Esophagus (tissue), 2 donors: Measurements from ENCODE around the gene SGSH. TPM values are rescaled to one million over a fixed set of nuclear protein-coding genes. Genes with fewer than 3 reads are reported as not detected.

ENCODE experiments used
- polyA plus RNA-seq, 2 donors: library from polyadenylated mRNA; stranded (reverse); fragments of 200-250 nt; gene quantifications; one replicate each; pipeline ENCODE4 v1.2.3, GENCODE V29; 2013
- donor health status: healthy with polysubstance abuse.
- donor health status: Bipolar disorder and iron deficiency.

Gene SGSH
- polyA plus RNA-seq, 2 donors: 16.5 to 20.4 TPM

Other genes with a start within 250 kb of the SGSH start
- 1 to 10 TPM; 2.4 to 3.8 TPM for gene TBC1D16, start 184.5 kb downstream of the SGSH start, polyA plus RNA-seq
- 1 to 10 TPM in 1 of 2 donors, under 1 TPM in 1; 0.48 to 1.3 TPM for gene CCDC40, start 183.7 kb downstream of the SGSH start, polyA plus RNA-seq
- gene GAA, start 118.8 kb downstream of the SGSH start, polyA plus RNA-seq: 10 to 100 TPM; 10.1 to 14.3 TPM
- gene EIF4A3, start 73.2 kb downstream of the SGSH start, polyA plus RNA-seq: 100 to 1,000 TPM in 1 of 2 donors, 10 to 100 TPM in 1; 40.5 to 102 TPM
- 10 to 100 TPM; 25.7 to 28.0 TPM for gene CARD14, start 50.3 kb downstream of the SGSH start, polyA plus RNA-seq
- gene SLC26A11, start 94 bp upstream of the SGSH start, polyA plus RNA-seq: 1 to 10 TPM; 4.7 to 6.9 TPM
- gene RNF213, start 40.5 kb upstream of the SGSH start, polyA plus RNA-seq: 10 to 100 TPM; 17.9 to 54.7 TPM
- 10 to 100 TPM; 10.8 to 11.9 TPM for gene ENDOV, start 194.8 kb upstream of the SGSH start, polyA plus RNA-seq